Kidney (tissue), 14 donors: Measurements from ENCODE around the gene PRPS1. TPM values are rescaled to one million over a fixed set of nuclear protein-coding genes. Genes with fewer than 3 reads are reported as not detected.

Experiments
- DNase-seq, 5 donors: peaks; one replicate each; pipeline ENCODE4 v3.0.0-alpha.2; 2013 to 2020
- FAIRE-seq: peaks from 2 replicates; lab custom pipeline; 2012; peaks lifted over from hg19 to GRCh38; lab: Jason Lieb, UNC
- H3K27ac ChIP-seq, 2 donors: one replicate each; pipeline ENCODE4 v1.7.0; 2013; ENCODE audit warnings: low read depth in 2 of 2, low read length in 2 of 2, inconsistent platforms in 1 of 2
- H3K27me3 ChIP-seq: one replicate; pipeline ENCODE4 v1.7.1; 2013; ENCODE audit warnings: low read length, inconsistent platforms; ENCODE audit not compliant: control insufficient read depth, insufficient read depth
- H3K36me3 ChIP-seq, 3 donors: one replicate each; pipeline versions ENCODE4 v1.7.0 to v1.7.1; 2013; ENCODE audit warnings: low read length in 3 of 3, control low read depth in 1 of 3, inconsistent platforms in 1 of 3; ENCODE audit not compliant: insufficient read depth in 3 of 3, control insufficient read depth in 2 of 3
- H3K4me1 ChIP-seq, 3 donors: one replicate each; pipeline versions ENCODE4 v1.7.0 to v1.7.1; 2013; ENCODE audit warnings: low read length in 3 of 3, inconsistent platforms in 1 of 3, low read depth in 1 of 3; ENCODE audit not compliant: control insufficient read depth in 2 of 3, insufficient read depth in 2 of 3
- H3K4me3 ChIP-seq, 3 donors: one replicate each; pipeline versions ENCODE4 v1.7.0 to v1.8.1; 2013; ENCODE audit warnings: low read length in 3 of 3, control low read depth in 1 of 3, inconsistent platforms in 1 of 3
- H3K9ac ChIP-seq, 3 donors: one replicate each; pipeline versions ENCODE4 v1.7.0 to v1.7.1; 2013; ENCODE audit warnings: low read length in 3 of 3, control low read depth in 1 of 3, inconsistent platforms in 1 of 3
- H3K9me3 ChIP-seq, 3 donors: one replicate each; pipeline versions ENCODE4 v1.7.0 to v1.7.1; 2013; ENCODE audit warnings: low read length in 3 of 3, control low read depth in 1 of 3, inconsistent platforms in 1 of 3; ENCODE audit not compliant: control insufficient read depth in 2 of 3, insufficient read depth in 1 of 3
- CTCF ChIP-seq: IDR thresholded peaks from 3 replicates; pipeline ENCODE4 v1.5.1; 2012; ENCODE audit warnings: mild to moderate bottlenecking, moderate library complexity, borderline replicate concordance; ENCODE audit not compliant: insufficient read depth; ENCODE audit errors: extremely low read depth
- intact Hi-C: fragments of 100-400 bp; cut with DNase I; formaldehyde crosslinking; loops from one replicate; pipeline ENCODE4 v1.11.1; 2022
- polyA plus RNA-seq: library from polyadenylated mRNA; stranded (reverse); fragments of 350-450 nt; fragmentation: Illumina TruSeq; extraction: RNeasy Lipid Tissue Mini Kit (QIAGEN cat#74804); gene quantifications from one replicate; pipeline ENCODE4 v1.2.3, GENCODE V29; 2014; ENCODE audit warnings: low read depth, low replicate concordance; ENCODE audit not compliant: insufficient read depth
- total RNA-seq: library from RNA; stranded (reverse); fragmentation: NEBNext Ultra II Directional; extraction: Animal tissue kit (Norgen Biotek cat#: 25700); gene quantifications from one replicate; pipeline ENCODE4 v1.2.1, GENCODE V29; 2021
- donor health status: control.
- donor health status: control.
- donor health status: control.
- donor health status: control.
- donor health status: control.
- donor health status: DM: yes; HTN: yes; CAD: no.
- donor health status: Normal renal cell carcinoma (clear cell type).

The PRPS1 gene
- total and polyA plus RNA-seq, 2 donors from 2014 or later, result 29.3 to 32.8 TPM

GRCh38 chrX:107599450-107599861, 28.9 kb upstream of the PRPS1 start:
- Histone ChIP-seq H3K9me3 (no peaks in the 10 kb centered on the region), H3K4me1 (no peaks in the 10 kb centered on the region), H3K9ac (no peak overlapping the region), H3K27me3 (no peaks in the 10 kb centered on the region), H3K4me3 (no peak overlapping the region), H3K27ac (no peak overlapping the region), H3K36me3 (no peaks in the 10 kb centered on the region)
- FAIRE-seq, result no peak
- intact Hi-C loops, result no loop called here
- DNase-seq, result no peak
- no peak for TF ChIP-seq CTCF

GRCh38 chrX:107600366-107600765, 27.9 kb upstream of the PRPS1 start:
- Histone ChIP-seq H3K27ac (no peak overlapping the region), H3K9me3 (no peaks in the 10 kb centered on the region), H3K4me3 (no peak overlapping the region), H3K27me3 (no peaks in the 10 kb centered on the region), H3K9ac (no peak overlapping the region), H3K4me1 (no peaks in the 10 kb centered on the region), H3K36me3 (no peaks in the 10 kb centered on the region)
- no peak for TF ChIP-seq CTCF
- FAIRE-seq (no peak), DNase-seq (no peak)
- intact Hi-C loops, result no loop called here

GRCh38 chrX:107601326-107601725, 27.0 kb upstream of the PRPS1 start:
- no peak overlapping the region for H3K27ac ChIP-seq
- H3K9ac ChIP-seq, result no peak overlapping the region
- no peak for DNase-seq
- intact Hi-C loops, result no loop called here
- H3K36me3 ChIP-seq, result no peaks in the 10 kb centered on the region
- no peaks in the 10 kb centered on the region for H3K4me1 ChIP-seq
- no peaks in the 10 kb centered on the region for H3K9me3 ChIP-seq
- no peak for FAIRE-seq
- peaks cover 3% of the 10 kb centered on the region for H3K27me3 ChIP-seq
- H3K4me3 ChIP-seq, result no peak overlapping the region
- TF ChIP-seq CTCF, result no peak

- H3K27me3 ChIP-seq, result peaks cover 3% of the 10 kb centered on the region
- no peak overlapping the region for H3K4me3 ChIP-seq
- FAIRE-seq, result no peak
- no peak overlapping the region for H3K27ac ChIP-seq
- intact Hi-C loops, result no loop called here
- H3K9me3 ChIP-seq, result no peaks in the 10 kb centered on the region
- no peak for TF ChIP-seq CTCF
- no peak for DNase-seq
- H3K36me3 ChIP-seq, result no peaks in the 10 kb centered on the region
- H3K4me1 ChIP-seq, result no peaks in the 10 kb centered on the region
- no peak overlapping the region for H3K9ac ChIP-seq
These were observed 26.6 kb upstream of the PRPS1 start for GRCh38 chrX:107601759-107602158.
